SKM-1 (cell line): Measurements from ENCODE around the gene AK9.
"Not testable (repeated sequence)": the region's sequence is repeated elsewhere in the genome, so short reads cannot be mapped to it uniquely, and the experiment has no call there.

Experiments
- DNase-seq: peaks from one replicate; lab custom pipeline; 2025; ENCODE audit not compliant: unreplicated experiment; lab: John Stamatoyannopoulos, UW

Gene AK9

GRCh38 chr6:109461733-109462526 is 229.1 kb downstream of the AK9 start:
- DNase-seq: no peak

- not testable (repeated sequence) for DNase-seq
Measured at GRCh38 chr6:109461205-109461604, 229.8 kb downstream of the AK9 start.

GRCh38 chr6:109460161-109460829 is 230.7 kb downstream of the AK9 start:
- DNase-seq: no peak

GRCh38 chr6:109458774-109459531 is 232.0 kb downstream of the AK9 start:
- peak; percentile 37 for DNase-seq

- DNase-seq: no peak
Measured at GRCh38 chr6:109457562-109457996, 233.4 kb downstream of the AK9 start.

- DNase-seq: no peak
Measured at GRCh38 chr6:109456710-109457561, 234.1 kb downstream of the AK9 start.

- DNase-seq: no peak
Measured at GRCh38 chr6:109456111-109456583, 234.9 kb downstream of the AK9 start.

GRCh38 chr6:109455437-109456110 is 235.4 kb downstream of the AK9 start, which contains the start of gene MICAL1:
Gene MICAL1, minus strand, starts transcription at chr6:109455772. Its CDS starts 1,576 bp downstream, at chr6:109454196.
- no peak for DNase-seq

- peak; percentile 43 for DNase-seq
Measured at GRCh38 chr6:109454496-109455436, 236.2 kb downstream of the AK9 start.

- DNase-seq: no peak
Measured at GRCh38 chr6:109453594-109454495, 237.2 kb downstream of the AK9 start.

- no peak for DNase-seq
Measured at GRCh38 chr6:109453156-109453555, 237.8 kb downstream of the AK9 start.

- DNase-seq: no peak
Measured at GRCh38 chr6:109452181-109452580, 238.8 kb downstream of the AK9 start.

GRCh38 chr6:109451376-109451775 is 239.6 kb downstream of the AK9 start:
- no peak for DNase-seq

GRCh38 chr6:109450801-109451200 is 240.2 kb downstream of the AK9 start:
- no peak for DNase-seq

- no peak for DNase-seq
Measured at GRCh38 chr6:109449795-109450673, 241.0 kb downstream of the AK9 start.

- no peak for DNase-seq
Measured at GRCh38 chr6:109449064-109449794, 241.8 kb downstream of the AK9 start.
